Measurements from ENCODE around the gene TSNAXIP1.
"Not testable (repeated sequence)": the region's sequence is repeated elsewhere in the genome, so short reads cannot be mapped to it uniquely, and the experiment has no call there.

TSNAXIP1 gene

GRCh38 chr16:67858500-67858899 lies 51.8 kb downstream of the TSNAXIP1 start:
- DNase-seq (ENCODE audit: low read depth in 2 of 2): no peak

DNA sequence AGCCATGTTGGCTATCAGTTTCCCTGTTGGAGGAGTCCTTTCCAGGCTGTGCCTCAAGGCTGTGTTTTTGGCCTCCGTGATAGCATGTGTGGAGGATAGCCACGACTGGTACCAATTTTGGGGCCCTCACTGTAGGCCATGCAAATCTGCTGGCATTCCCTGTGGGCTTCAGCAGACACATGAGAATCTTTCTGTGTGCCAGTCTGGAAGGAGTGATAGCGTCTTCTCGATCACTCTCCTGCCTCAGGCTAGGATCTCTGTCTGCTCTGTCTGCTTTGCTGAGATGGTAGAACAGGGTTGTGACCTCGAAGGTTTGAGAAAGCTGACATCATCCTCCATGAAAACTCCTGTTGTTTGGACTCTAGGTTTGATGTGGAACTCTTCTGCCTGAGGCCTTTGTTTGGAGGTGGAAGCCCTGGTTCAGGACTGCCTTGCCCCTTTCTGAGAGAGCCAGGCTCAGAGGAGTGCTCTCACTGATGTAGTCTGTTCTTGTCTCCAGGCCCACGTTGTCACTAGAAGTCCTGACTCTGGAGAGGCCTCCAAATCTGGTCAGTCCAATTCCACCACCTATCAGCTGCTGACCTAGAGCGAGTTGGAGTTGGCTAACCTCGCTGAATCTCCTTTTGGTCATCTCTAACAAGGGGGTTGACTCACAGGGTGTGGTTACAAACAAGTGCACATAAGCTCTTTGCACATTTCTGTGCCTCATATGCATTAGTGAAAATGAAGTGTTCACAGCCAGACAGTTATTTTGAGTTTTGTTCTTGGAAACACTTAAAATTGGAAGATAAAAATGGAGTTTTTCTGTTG lies 54.1 kb downstream of the TSNAXIP1 start:
- no peak for DNase-seq (ENCODE audit: low read depth in 2 of 2)

DNA sequence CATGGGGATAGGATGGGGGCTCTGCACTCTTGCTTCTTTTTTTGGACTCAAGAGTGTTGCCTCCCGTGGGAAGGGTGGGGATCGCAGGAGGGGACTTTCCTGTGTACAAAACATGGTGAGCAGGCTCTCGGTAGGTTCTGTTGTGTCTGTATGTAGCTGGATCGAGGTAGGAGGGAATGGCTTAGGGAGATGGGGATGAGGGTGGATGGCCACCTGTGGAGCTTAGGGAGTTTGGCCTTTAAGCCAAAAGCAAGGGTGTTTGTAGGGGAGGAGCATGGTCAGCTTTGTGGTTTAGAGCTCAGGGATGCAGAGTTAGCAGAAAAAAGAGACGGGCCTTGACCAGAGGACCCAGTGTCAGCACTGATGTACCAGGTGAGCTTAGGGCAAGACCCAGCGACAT lies 55.2 kb downstream of the TSNAXIP1 start:
- DNase-seq (ENCODE audit: low read depth in 2 of 2): no peak

DNA sequence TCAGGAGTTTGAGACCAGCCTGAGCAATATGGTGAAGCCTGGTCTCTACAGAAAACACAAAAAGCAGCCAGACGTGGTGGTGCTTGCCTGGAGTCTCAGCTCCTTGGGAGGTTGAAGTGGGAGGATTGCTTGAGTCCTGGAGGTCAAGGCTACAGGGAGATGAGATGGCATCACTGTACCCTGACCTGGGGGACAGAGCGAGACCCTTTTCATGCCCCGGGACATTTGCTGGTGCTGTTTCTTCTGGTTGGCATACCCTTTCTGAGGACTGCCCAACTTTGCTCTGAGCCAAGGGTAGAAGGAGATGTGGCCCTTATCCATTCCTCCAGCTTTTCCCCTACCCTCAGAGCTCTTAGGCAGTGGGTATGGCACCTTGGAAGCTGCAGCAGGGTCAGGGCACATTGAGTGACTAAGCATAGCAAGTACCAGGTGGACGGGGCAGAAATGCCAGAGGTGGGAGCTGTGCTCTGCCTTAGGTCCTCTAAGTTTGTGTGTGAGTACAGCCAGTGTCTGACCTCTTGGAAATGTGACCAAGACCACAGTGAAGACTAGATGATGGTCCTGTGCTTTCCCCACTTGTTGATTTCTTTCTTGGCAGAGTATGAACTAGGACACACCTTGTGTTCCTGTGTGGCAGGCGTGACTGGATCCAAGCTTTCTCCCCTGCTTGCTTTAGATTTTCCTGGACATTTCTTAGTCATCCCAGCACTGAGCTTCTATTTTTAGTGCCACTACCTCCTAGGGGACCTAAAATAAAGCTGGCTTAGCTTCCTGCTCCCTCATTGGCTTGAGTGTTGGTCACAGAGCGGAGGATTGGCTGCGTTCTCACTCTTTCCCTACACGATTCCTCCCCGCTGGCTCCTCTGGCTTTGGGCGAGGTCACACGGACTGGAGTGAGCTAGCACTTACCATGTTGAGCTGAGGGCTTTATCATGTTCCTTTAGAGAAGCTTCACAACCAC lies 56.2 kb downstream of the TSNAXIP1 start:
- no peak for DNase-seq (ENCODE audit: low read depth in 2 of 2)

GRCh38 chr16:67864044-67864443 lies 57.4 kb downstream of the TSNAXIP1 start:
- DNase-seq (ENCODE audit: low read depth in 2 of 2): not testable (repeated sequence)

- DNase-seq (ENCODE audit: low read depth in 2 of 2): no peak
Observed at GRCh38 chr16:67864594-67864993, 57.9 kb downstream of the TSNAXIP1 start.

DNA sequence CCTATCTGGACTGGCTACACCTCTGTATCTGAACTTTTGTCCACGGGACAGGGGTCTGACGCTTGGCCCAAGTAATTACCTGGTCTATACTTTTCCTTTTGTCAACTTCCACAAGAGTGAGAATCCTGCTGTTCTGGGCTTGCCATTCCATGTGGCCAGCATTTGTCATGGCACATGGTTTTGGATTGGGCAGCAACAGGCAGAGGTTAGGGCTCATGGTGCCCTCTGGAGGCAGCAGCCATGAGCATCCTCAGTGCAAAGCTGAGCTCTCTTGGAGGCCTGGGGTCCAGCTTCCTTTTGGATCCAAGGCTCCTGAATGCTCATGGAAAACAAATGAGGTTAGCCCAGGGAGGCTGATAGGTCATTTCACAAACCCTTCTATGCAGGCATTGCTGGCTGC lies 58.6 kb downstream of the TSNAXIP1 start:
- DNase-seq (ENCODE audit: low read depth in 2 of 2): no peak

DNA sequence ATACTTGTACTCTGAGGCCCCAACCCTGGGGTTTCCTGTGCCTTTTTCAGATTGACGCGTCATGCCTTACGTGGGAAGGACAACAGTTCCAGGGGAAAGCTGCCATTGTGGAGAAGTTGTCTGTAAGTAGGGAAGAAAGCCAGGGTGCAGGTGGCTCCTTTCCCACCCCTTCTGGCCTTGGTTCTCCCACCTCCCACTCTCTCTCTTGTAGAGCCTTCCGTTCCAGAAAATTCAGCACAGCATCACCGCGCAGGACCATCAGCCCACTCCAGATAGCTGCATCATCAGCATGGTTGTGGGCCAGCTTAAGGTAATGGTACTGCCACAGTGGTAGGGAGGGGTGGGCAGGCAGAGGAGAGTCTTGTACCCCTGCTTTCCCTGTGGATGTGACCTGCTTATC lies 61.6 kb downstream of the TSNAXIP1 start:
- no peak for DNase-seq (ENCODE audit: low read depth in 2 of 2)

DNA sequence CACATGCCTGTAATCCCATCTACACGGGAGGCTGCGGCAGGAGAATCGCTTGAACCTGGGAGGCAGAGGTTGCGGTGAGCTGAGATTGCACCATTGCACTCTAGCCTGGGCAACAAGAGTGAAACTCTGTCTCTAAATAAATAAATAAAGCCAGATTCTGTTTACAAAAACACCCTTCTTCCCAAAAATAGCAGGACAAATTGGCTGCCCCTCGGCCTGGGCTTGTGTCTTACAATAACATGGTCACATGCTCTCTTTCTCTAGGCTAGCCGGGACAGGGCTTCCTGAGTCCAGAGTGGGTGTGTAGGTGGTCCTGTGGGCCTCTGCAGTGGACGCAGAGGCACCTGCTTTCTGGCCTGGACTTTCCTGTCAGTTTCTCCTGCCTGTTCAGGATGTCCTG lies 63.0 kb downstream of the TSNAXIP1 start:
- no peak for DNase-seq (ENCODE audit: low read depth in 2 of 2)

- DNase-seq (ENCODE audit: low read depth in 2 of 2): no peak
Observed at GRCh38 chr16:67871256-67871655, 64.6 kb downstream of the TSNAXIP1 start.

GRCh38 chr16:67872131-67872630 lies 65.5 kb downstream of the TSNAXIP1 start:
- DNase-seq (ENCODE audit: low read depth in 2 of 2): no peak

GRCh38 chr16:67872631-67873434 lies 66.1 kb downstream of the TSNAXIP1 start, which contains the start of gene EDC4:
Gene EDC4, plus strand, starts transcription at chr16:67873052. Its CDS starts 210 bp downstream, at chr16:67873262.
- DNase-seq (ENCODE audit: low read depth in 2 of 2): peak; percentile 84 to 86

GRCh38 chr16:67873435-67874370 lies 67.0 kb downstream of the TSNAXIP1 start:
- no peak for DNase-seq (ENCODE audit: low read depth in 2 of 2)

GRCh38 chr16:67874372-67874771 lies 67.7 kb downstream of the TSNAXIP1 start:
- DNase-seq (ENCODE audit: low read depth in 2 of 2): no peak

DNA sequence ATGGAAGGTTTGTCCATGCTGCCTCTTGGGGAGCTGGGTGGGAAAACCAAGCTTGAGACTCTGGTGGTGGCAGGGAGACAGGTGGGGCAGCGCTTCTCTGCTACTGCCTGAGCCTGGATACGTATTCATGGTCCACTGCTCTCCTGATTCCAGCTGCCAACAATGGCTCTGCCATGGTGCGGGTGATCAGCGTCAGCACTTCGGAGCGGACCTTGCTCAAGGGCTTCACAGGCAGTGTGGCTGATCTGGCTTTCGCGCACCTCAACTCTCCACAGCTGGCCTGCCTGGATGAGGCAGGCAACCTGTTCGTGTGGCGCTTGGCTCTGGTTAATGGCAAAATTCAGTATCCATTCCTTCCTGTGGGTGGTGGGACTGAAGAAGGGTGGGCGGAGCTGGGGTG lies 70.4 kb downstream of the TSNAXIP1 start:
- DNase-seq (ENCODE audit: low read depth in 2 of 2): no peak

All from stimulated activated CD4-positive, alpha-beta T cell treated with anti-CD3 and anti-CD28 coated beads, Interleukin-4, amount 100 ng/mL, for 48 hours (primary cell).